Lung (tissue), 12 donors: ENCODE measurements around the gene SGCG. TPM values are rescaled to one million over a fixed set of nuclear protein-coding genes. Genes with fewer than 3 reads are reported as not detected.

Experiments
- ATAC-seq: fragments of 200-7000 bp; cut with Tn5 transposase; one replicate; pipeline ENCODE4 v1.9.1; 2020; ENCODE audit warnings: moderate number of reproducible peaks; ENCODE audit not compliant: insufficient read depth, low FRiP score
- DNase-seq, 3 donors: peaks; one replicate each; pipeline ENCODE4 v3.0.0-alpha.2; 2013 to 2017
- H3K27ac ChIP-seq, 2 donors: one replicate each; pipeline ENCODE4 v1.5.1; 2013; ENCODE audit warnings: mild to moderate bottlenecking in 2 of 2, moderate library complexity in 2 of 2, control low read depth in 1 of 2, inconsistent platforms in 1 of 2, low read depth in 1 of 2, low read length in 1 of 2
- H3K27me3 ChIP-seq, 3 donors: one replicate each; pipeline ENCODE4 v1.5.1; 2013; ENCODE audit warnings: low read length in 2 of 3; ENCODE audit not compliant: control insufficient read depth in 3 of 3, insufficient read depth in 3 of 3
- H3K36me3 ChIP-seq, 4 donors: one replicate each; pipeline ENCODE4 v1.5.1; 2013; ENCODE audit warnings: low read length in 4 of 4, mild to moderate bottlenecking in 1 of 4, moderate library complexity in 1 of 4; ENCODE audit not compliant: control insufficient read depth in 4 of 4, insufficient read depth in 4 of 4
- H3K4me1 ChIP-seq, 5 donors: one replicate each; pipeline ENCODE4 v1.5.1; 2013; ENCODE audit warnings: low read length in 5 of 5, mild to moderate bottlenecking in 2 of 5, moderate library complexity in 1 of 5; ENCODE audit not compliant: control insufficient read depth in 5 of 5, insufficient read depth in 5 of 5
- H3K4me3 ChIP-seq: one replicate; pipeline ENCODE4 v1.5.1; 2013; ENCODE audit warnings: mild to moderate bottlenecking, control low read depth, moderate library complexity
- H3K9ac ChIP-seq, 2 donors: one replicate each; pipeline ENCODE4 v1.5.1; 2013; ENCODE audit warnings: low read length in 2 of 2, control low read depth in 1 of 2; ENCODE audit not compliant: insufficient read depth in 1 of 2
- H3K9me3 ChIP-seq, 4 donors: one replicate each; pipeline ENCODE4 v1.5.1; 2013; ENCODE audit warnings: low read length in 3 of 4, mild to moderate bottlenecking in 1 of 4, moderate library complexity in 1 of 4; ENCODE audit not compliant: control insufficient read depth in 4 of 4, insufficient read depth in 3 of 4
- WGBS, 2 donors: extraction: QIAGEN DNeasy Blood & Tissue Kit; methylation state at CpG; one replicate each; pipeline ENCODE4 v1.1.7; 2013; 5-methylcytosine and 5-hydroxymethylcytosine counted together
- polyA plus RNA-seq, 2 donors: library from polyadenylated mRNA; stranded (reverse); fragments of 200-250 nt; gene quantifications; one replicate each; pipeline ENCODE4 v1.2.1, GENCODE V29; 2013
- total RNA-seq, 2 donors: library from RNA; depleted of rRNA in 1 of 2; stranded (reverse); fragments of >200 nt in 1 of 2; gene quantifications; one replicate each; pipeline ENCODE4 v1.2.1, GENCODE V29; 2014 to 2021
- TF ChIP-seq, protein P1 (sequence below): IDR thresholded peaks from 2 replicates; pipeline ENCODE4 v1.5.1; 2012; ENCODE audit warnings: mild to moderate bottlenecking; ENCODE audit errors: control extremely low read depth, extremely low read depth
- donor health status: control.
- donor health status: control.
- donor health status: Bipolar disorder and iron deficiency.
- donor health status: healthy.
- donor health status: DM: yes; HTN: yes; CAD: no.

Gene SGCG
- total and polyA plus RNA-seq, 4 donors = 0.41 to 5.5 (median 1.8) TPM

DNA sequence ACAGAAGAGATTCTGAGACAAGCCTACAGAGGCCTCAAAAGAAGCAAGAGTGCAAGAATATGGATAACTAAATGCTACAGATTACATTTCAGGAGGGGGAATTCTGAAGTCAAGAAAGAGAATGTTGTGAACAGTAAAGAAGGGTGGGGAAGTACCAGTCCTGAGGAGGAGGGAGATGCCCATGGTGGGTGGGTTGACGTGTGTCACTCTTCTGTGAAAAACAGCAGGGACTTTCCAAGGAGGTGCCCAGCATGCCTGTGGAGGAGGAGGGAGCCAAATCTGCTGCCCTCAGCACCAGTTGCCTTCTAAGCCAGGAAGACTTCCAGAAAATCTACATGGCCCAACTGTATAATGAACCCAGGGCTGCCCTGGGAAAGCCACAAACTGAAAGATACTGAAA, 87.7 kb downstream of the SGCG start:
- peaks cover 0 to 5% (median 0%) of the 10 kb centered on the region in 4 donors for H3K9me3 ChIP-seq
- 44 to 45% methylated on average over 1 of the region's 1 CpG for WGBS, 2 donors
- H3K27me3 ChIP-seq = no peaks in the 10 kb centered on the region
- peaks cover 0 to 11% (median 0%) of the 10 kb centered on the region in 5 donors for H3K4me1 ChIP-seq
- TF ChIP-seq, protein P1, sequence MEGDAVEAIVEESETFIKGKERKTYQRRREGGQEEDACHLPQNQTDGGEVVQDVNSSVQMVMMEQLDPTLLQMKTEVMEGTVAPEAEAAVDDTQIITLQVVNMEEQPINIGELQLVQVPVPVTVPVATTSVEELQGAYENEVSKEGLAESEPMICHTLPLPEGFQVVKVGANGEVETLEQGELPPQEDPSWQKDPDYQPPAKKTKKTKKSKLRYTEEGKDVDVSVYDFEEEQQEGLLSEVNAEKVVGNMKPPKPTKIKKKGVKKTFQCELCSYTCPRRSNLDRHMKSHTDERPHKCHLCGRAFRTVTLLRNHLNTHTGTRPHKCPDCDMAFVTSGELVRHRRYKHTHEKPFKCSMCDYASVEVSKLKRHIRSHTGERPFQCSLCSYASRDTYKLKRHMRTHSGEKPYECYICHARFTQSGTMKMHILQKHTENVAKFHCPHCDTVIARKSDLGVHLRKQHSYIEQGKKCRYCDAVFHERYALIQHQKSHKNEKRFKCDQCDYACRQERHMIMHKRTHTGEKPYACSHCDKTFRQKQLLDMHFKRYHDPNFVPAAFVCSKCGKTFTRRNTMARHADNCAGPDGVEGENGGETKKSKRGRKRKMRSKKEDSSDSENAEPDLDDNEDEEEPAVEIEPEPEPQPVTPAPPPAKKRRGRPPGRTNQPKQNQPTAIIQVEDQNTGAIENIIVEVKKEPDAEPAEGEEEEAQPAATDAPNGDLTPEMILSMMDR = no peak
- ATAC-seq (no peak), DNase-seq (no peak)
- H3K4me3 ChIP-seq = no peak overlapping the region
- no peaks in the 10 kb centered on the region for H3K36me3 ChIP-seq
- H3K27ac ChIP-seq = no peak overlapping the region
- H3K9ac ChIP-seq = no peak overlapping the region

GRCh38 chr13:23271331-23271730, 90.6 kb downstream of the SGCG start:
- 92 to 94% methylated on average over 3 of the region's 3 CpGs for WGBS, 2 donors
- Histone ChIP-seq H3K36me3 (no peaks in the 10 kb centered on the region), H3K27ac (no peak overlapping the region), H3K4me3 (no peak overlapping the region), H3K9ac (no peak overlapping the region), H3K27me3 (no peaks in the 10 kb centered on the region), H3K4me1 (peaks cover 0 to 11% (median 0%) of the 10 kb centered on the region in 5 donors), H3K9me3 (no peaks in the 10 kb centered on the region)
- ATAC-seq (no peak), DNase-seq (no peak)
- TF ChIP-seq, protein P1 = no peak

DNA sequence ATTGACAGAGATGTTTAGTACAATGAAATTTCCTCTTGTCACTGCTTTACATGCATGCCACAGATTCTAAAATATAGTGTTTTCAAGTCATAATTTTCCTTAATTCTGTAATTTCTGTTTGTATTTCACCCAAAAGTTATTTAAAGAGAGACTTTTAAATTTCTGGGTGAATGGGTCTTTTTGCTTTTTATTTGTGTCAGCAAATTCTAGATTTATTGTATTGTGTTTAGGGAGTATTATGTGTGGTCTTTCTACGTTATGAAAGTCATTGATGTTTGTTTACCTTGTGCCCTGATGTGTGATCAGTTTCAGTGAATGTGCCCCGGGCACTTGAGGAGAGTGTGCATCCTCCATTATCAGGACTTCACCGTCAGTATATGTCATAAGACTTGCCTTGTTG, 92.7 kb downstream of the SGCG start:
- H3K9ac ChIP-seq = no peak overlapping the region
- TF ChIP-seq, protein P1 = no peak
- no peak for ATAC-seq
- DNase-seq = no peak
- no peaks in the 10 kb centered on the region for H3K27me3 ChIP-seq
- 62 to 77% methylated on average over 3 of the region's 3 CpGs for WGBS, 2 donors
- no peaks in the 10 kb centered on the region for H3K4me1 ChIP-seq
- H3K9me3 ChIP-seq = no peaks in the 10 kb centered on the region
- H3K36me3 ChIP-seq = no peaks in the 10 kb centered on the region
- no peak overlapping the region for H3K4me3 ChIP-seq
- no peak overlapping the region for H3K27ac ChIP-seq

- Histone ChIP-seq H3K27me3 (no peaks in the 10 kb centered on the region), H3K9me3 (no peaks in the 10 kb centered on the region), H3K36me3 (peaks cover 0 to 5% (median 0%) of the 10 kb centered on the region in 4 donors), H3K4me1 (no peaks in the 10 kb centered on the region), H3K27ac (no peak overlapping the region), H3K9ac (no peak overlapping the region), H3K4me3 (no peak overlapping the region)
- ATAC-seq = no peak
- TF ChIP-seq, protein P1 = no peak
- no peak for DNase-seq
- WGBS, 2 donors = 60 to 69% methylated on average over 5 of the region's 5 CpGs
Measured at GRCh38 chr13:23279321-23279720, 98.5 kb downstream of the SGCG start.
